ENCODE measurements around the gene CASP10.

Gene CASP10

DNA sequence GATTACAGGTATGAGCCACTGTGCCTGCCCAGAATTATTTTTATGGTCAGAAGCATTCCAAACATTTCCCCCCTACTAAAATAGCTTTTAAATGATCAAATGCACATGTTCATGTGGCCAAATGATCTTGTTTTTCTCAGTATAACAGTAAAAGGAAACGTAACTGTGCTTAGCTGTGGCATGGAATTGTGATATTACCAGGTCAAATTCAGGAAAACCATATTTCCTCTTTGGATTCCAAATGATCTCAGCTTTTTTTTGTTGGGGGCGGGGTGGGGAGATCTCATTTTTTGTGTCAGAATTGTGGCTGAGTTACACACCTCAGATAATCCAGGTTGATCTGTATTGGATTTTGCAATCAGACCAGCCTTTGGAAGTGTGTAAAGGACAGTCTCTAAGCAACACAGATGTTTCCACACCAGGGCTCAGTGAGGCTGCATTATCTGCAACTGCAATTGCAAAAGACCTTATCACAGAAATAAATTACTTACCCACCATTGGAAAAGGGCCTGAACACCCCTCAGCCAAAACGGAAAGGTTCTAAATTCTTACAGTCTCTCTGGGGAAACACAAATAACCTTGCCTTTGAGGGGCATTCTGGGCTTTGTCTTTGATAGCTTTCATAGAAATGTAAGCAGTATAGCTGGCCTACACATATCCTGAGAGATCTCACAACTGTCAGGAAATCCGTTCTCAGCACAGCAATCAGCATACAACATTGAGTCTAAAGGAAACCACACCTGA, 8.4 kb downstream of the CASP10 start:
- Histone ChIP-seq H3K4me2 (ENCODE audit: low read length) (no peak overlapping the region), H3K27ac (no peak overlapping the region), H3K4me1 (no peaks in the 10 kb centered on the region)

DNA sequence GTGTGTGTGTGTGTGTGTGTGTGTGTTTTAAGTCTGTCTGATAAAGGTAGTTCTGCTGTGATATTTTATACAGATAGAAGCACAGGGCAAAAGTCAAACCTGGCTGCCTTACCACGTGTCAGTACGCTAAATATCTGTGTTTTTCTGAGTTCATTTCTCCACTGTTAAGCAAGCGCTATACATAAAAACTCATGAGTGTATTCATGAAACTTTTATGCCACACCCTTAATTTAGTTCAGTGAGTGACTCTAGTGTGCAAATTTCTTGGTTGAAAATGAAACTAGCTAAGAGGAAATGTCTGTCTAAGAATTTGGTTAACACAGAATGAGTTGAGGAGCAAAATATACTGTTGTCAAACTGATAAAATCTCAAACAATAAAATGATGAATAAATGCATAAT, 11.2 kb downstream of the CASP10 start:
- Histone ChIP-seq H3K4me2 (ENCODE audit: low read length) (no peak overlapping the region), H2AFZ (no peak overlapping the region), H3K4me1 (no peaks in the 10 kb centered on the region), H3K4me3 (ENCODE audit: low read depth, low read length) (no peak overlapping the region), H3K36me3 (ENCODE audit: control insufficient read depth, insufficient read depth, low read length) (no peaks in the 10 kb centered on the region), H3K27ac (no peak overlapping the region), H3K9ac (no peak overlapping the region), H3K79me2 (no peaks in the 10 kb centered on the region), H3K9me3 (ENCODE audit: control insufficient read depth, low read length) (no peaks in the 10 kb centered on the region), H3K27me3 (ENCODE audit: control insufficient read depth, insufficient read depth, low read length) (no peaks in the 10 kb centered on the region)
- TF ChIP-seq, protein P1, sequence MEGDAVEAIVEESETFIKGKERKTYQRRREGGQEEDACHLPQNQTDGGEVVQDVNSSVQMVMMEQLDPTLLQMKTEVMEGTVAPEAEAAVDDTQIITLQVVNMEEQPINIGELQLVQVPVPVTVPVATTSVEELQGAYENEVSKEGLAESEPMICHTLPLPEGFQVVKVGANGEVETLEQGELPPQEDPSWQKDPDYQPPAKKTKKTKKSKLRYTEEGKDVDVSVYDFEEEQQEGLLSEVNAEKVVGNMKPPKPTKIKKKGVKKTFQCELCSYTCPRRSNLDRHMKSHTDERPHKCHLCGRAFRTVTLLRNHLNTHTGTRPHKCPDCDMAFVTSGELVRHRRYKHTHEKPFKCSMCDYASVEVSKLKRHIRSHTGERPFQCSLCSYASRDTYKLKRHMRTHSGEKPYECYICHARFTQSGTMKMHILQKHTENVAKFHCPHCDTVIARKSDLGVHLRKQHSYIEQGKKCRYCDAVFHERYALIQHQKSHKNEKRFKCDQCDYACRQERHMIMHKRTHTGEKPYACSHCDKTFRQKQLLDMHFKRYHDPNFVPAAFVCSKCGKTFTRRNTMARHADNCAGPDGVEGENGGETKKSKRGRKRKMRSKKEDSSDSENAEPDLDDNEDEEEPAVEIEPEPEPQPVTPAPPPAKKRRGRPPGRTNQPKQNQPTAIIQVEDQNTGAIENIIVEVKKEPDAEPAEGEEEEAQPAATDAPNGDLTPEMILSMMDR (IDR thresholded peaks at IDR 0.05): no peak

More for the DNA sequence above, 8.4 kb downstream of the CASP10 start:
- Histone ChIP-seq H3K36me3 (ENCODE audit: control insufficient read depth, insufficient read depth, low read length) (no peaks in the 10 kb centered on the region), H2AFZ (no peak overlapping the region), H3K4me3 (ENCODE audit: low read depth, low read length) (no peak overlapping the region), H3K27me3 (ENCODE audit: control insufficient read depth, insufficient read depth, low read length) (no peaks in the 10 kb centered on the region), H3K9me3 (ENCODE audit: control insufficient read depth, low read length) (no peaks in the 10 kb centered on the region), H3K79me2 (no peaks in the 10 kb centered on the region), H3K9ac (no peak overlapping the region)
- TF ChIP-seq, protein P1 (IDR thresholded peaks at IDR 0.05): no peak

DNA sequence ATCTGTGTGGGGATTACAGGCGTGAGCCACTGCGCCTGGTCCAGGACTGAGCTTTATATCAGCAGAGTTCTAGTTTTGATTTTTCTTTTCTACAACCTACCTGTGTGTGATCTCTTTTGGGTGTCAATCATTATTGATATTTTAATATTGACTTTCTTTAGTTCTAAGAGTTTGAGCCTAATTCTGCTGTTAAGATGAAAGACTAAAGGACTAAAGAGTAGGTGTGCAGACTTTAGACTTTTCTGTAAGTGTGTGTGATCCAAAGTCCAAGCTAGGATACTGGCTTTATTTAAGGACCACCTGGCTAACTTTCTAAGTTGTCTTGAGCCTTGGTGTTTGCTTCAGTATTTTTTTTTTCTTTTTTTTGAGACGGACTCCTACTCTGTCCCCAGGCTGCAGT, 12.4 kb downstream of the CASP10 start:
- Histone ChIP-seq H3K79me2 (no peaks in the 10 kb centered on the region), H3K4me3 (ENCODE audit: low read depth, low read length) (no peak overlapping the region), H2AFZ (no peak overlapping the region), H3K4me2 (ENCODE audit: low read length) (no peak overlapping the region), H3K27ac (no peak overlapping the region), H3K4me1 (no peaks in the 10 kb centered on the region), H3K9ac (no peak overlapping the region), H3K36me3 (ENCODE audit: control insufficient read depth, insufficient read depth, low read length) (no peaks in the 10 kb centered on the region), H3K27me3 (ENCODE audit: control insufficient read depth, insufficient read depth, low read length) (no peaks in the 10 kb centered on the region), H3K9me3 (ENCODE audit: control insufficient read depth, low read length) (no peaks in the 10 kb centered on the region)
- TF ChIP-seq, protein P1 (IDR thresholded peaks at IDR 0.05): no peak

DNA sequence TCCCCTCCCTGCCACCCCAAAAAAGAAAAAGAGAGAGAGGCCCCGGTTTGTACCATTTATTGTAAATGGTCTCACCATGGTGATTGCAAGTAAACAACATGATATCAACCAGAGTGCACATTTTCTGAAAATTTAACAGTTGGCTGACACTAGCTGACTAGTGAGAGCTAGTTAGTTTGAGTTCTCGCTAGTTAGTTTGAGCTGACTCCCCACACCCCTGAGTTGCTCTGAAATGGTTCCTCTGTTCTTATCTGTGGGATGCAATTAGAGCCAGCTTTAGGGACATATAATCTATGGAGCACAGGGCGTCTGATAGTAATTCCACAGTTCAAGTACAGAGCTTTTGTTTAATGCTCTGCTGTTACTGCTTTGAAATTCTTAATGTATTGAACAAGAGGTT, 13.1 kb downstream of the CASP10 start:
- TF ChIP-seq, protein P1 (IDR thresholded peaks at IDR 0.05): no peak
- no peaks in the 10 kb centered on the region for H3K4me1 ChIP-seq
- no peak overlapping the region for H2AFZ ChIP-seq
- H3K4me2 ChIP-seq (ENCODE audit: low read length): no peak overlapping the region
- no peaks in the 10 kb centered on the region for H3K36me3 ChIP-seq (ENCODE audit: control insufficient read depth, insufficient read depth, low read length)
- no peak overlapping the region for H3K9ac ChIP-seq
- no peaks in the 10 kb centered on the region for H3K79me2 ChIP-seq
- H3K4me3 ChIP-seq (ENCODE audit: low read depth, low read length): no peak overlapping the region
- H3K27ac ChIP-seq: no peak overlapping the region
- no peaks in the 10 kb centered on the region for H3K27me3 ChIP-seq (ENCODE audit: control insufficient read depth, insufficient read depth, low read length)
- no peaks in the 10 kb centered on the region for H3K9me3 ChIP-seq (ENCODE audit: control insufficient read depth, low read length)

DNA sequence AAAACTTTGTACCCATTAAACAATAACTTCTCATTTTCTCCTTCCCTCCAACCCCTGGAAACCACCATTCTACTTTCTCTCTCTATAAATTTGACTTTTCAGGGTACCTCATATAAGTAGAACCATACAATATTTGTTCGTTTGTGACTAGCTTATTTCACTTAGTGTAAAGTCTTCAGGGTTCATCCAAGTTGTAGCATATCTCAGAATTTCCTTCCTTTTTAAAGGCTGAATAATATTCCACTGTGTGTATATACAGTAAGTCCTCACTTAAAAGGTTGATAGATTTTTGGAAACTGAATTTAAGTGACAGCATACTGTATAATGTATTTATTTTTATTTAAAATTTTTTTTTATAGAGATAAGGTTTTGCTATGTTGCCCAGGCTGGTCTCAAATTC, 13.9 kb downstream of the CASP10 start:
- Histone ChIP-seq H3K9me3 (ENCODE audit: control insufficient read depth, low read length) (no peaks in the 10 kb centered on the region), H3K27ac (no peak overlapping the region), H3K27me3 (ENCODE audit: control insufficient read depth, insufficient read depth, low read length) (no peaks in the 10 kb centered on the region), H3K36me3 (ENCODE audit: control insufficient read depth, insufficient read depth, low read length) (no peaks in the 10 kb centered on the region), H2AFZ (no peak overlapping the region), H3K79me2 (no peaks in the 10 kb centered on the region), H3K4me1 (no peaks in the 10 kb centered on the region), H3K4me3 (ENCODE audit: low read depth, low read length) (no peak overlapping the region), H3K9ac (no peak overlapping the region), H3K4me2 (ENCODE audit: low read length) (no peak overlapping the region)
- TF ChIP-seq, protein P1 (IDR thresholded peaks at IDR 0.05): no peak
